ENCODE results near the gene SCAF8.

DNA sequence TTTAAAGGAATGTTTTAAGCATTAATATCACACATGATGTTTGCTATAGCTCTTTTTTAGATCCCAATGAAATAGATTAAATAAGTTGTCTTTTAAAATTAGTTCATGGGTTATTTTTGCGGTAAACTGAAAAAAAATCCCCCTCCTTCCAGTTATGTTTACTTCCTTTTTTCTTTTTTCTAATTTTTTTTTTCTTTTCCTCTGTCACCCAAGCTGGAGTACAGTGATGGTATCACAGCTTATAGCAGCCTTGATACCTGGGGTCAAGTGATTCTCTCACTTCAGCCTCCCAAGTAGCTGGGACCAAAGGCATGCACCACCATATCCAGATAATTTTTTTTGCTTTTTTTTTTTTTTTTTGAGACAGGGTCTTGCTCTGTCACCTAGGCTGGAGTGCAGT, 17.8 kb upstream of the SCAF8 start:
- TF ChIP-seq, protein P1, sequence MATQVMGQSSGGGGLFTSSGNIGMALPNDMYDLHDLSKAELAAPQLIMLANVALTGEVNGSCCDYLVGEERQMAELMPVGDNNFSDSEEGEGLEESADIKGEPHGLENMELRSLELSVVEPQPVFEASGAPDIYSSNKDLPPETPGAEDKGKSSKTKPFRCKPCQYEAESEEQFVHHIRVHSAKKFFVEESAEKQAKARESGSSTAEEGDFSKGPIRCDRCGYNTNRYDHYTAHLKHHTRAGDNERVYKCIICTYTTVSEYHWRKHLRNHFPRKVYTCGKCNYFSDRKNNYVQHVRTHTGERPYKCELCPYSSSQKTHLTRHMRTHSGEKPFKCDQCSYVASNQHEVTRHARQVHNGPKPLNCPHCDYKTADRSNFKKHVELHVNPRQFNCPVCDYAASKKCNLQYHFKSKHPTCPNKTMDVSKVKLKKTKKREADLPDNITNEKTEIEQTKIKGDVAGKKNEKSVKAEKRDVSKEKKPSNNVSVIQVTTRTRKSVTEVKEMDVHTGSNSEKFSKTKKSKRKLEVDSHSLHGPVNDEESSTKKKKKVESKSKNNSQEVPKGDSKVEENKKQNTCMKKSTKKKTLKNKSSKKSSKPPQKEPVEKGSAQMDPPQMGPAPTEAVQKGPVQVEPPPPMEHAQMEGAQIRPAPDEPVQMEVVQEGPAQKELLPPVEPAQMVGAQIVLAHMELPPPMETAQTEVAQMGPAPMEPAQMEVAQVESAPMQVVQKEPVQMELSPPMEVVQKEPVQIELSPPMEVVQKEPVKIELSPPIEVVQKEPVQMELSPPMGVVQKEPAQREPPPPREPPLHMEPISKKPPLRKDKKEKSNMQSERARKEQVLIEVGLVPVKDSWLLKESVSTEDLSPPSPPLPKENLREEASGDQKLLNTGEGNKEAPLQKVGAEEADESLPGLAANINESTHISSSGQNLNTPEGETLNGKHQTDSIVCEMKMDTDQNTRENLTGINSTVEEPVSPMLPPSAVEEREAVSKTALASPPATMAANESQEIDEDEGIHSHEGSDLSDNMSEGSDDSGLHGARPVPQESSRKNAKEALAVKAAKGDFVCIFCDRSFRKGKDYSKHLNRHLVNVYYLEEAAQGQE (IDR thresholded peaks at IDR 0.05; ENCODE audit: insufficient read depth in 1 of 2, low read depth in 2 of 2, low read length in 2 of 2): no peak
- TF ChIP-seq POLR2AphosphoS5 (IDR thresholded peaks at IDR 0.05; ENCODE audit: low read depth, low read length): no peak

All from PFSK-1 (cell line).